SK-N-SH treated with all-trans-retinoic acid at 6 μM for 48 hours (cell line): ENCODE measurements around the gene TLR2.

Experiments used
- ATAC-seq: fragments of 200-7000 bp; cut with Tn5 transposase; 3 replicates; pipeline ENCODE4 v1.9.1; 2020; ENCODE audit warnings: mild to moderate bottlenecking, moderate library complexity
- BACH2 ChIP-seq: fragments of 250-450 bp; sonication (Bioruptor Pico); IDR thresholded peaks from 2 replicates; pipeline ENCODE4 v1.9.0; 2021; ENCODE audit warnings: mild to moderate bottlenecking, borderline replicate concordance
- CREB5 ChIP-seq: fragments of 250-450 bp; sonication (Bioruptor Pico); IDR thresholded peaks from 2 replicates; pipeline ENCODE4 v1.5.1; 2020; ENCODE audit warnings: low read depth, mild to moderate bottlenecking, moderate library complexity
- CSDC2 ChIP-seq: fragments of 250-450 bp; sonication (Bioruptor Pico); IDR thresholded peaks from 2 replicates; pipeline ENCODE4 v1.5.0; 2020; ENCODE audit warnings: mild to moderate bottlenecking, moderate library complexity
- CSRNP3 ChIP-seq: fragments of 250-450 bp; sonication (Bioruptor Pico); IDR thresholded peaks from 2 replicates; pipeline ENCODE4 v1.5.1; 2021; ENCODE audit warnings: mild to moderate bottlenecking, moderate library complexity
- ESRRG ChIP-seq: fragments of 250-450 bp; sonication (Bioruptor Pico); IDR thresholded peaks from 2 replicates; pipeline ENCODE4 v1.6.1; 2021; ENCODE audit warnings: mild to moderate bottlenecking
- GLIS3 ChIP-seq: fragments of 250-450 bp; sonication (Bioruptor Pico); IDR thresholded peaks from 2 replicates; pipeline ENCODE4 v1.5.0; 2020; ENCODE audit warnings: mild to moderate bottlenecking, moderate library complexity
- ISL1 ChIP-seq: fragments of 250-450 bp; sonication (Bioruptor Pico); IDR thresholded peaks from 2 replicates; pipeline ENCODE4 v2.1.2; 2022; ENCODE audit warnings: mild to moderate bottlenecking, moderate library complexity
- OSR1 ChIP-seq: fragments of 250-450 bp; sonication (Bioruptor Pico); IDR thresholded peaks from 2 replicates; pipeline ENCODE4 v1.8.0; 2022; ENCODE audit warnings: moderate library complexity, mild to moderate bottlenecking, inconsistent platforms
- PATZ1 ChIP-seq: fragments of 250-450 bp; sonication (Bioruptor Pico); IDR thresholded peaks from 2 replicates; pipeline ENCODE4 v1.8.0; 2020; ENCODE audit warnings: mild to moderate bottlenecking, moderate library complexity, borderline replicate concordance
- POU6F1 ChIP-seq: fragments of 250-450 bp; sonication (Bioruptor Pico); IDR thresholded peaks from 2 replicates; pipeline ENCODE4 v1.8.0; 2021; ENCODE audit warnings: low read depth, mild to moderate bottlenecking, moderate library complexity, borderline replicate concordance
- PPARA ChIP-seq: fragments of 250-450 bp; sonication (Bioruptor Pico); IDR thresholded peaks from 2 replicates; pipeline ENCODE4 v1.5.0; 2020; ENCODE audit warnings: mild to moderate bottlenecking, borderline replicate concordance
- RARB ChIP-seq: fragments of 250-450 bp; sonication (Bioruptor Pico); IDR thresholded peaks from 2 replicates; pipeline ENCODE4 v1.8.0; 2021; ENCODE audit warnings: mild to moderate bottlenecking, moderate library complexity
- SNAI2 ChIP-seq: fragments of 250-450 bp; sonication (Bioruptor Pico); IDR thresholded peaks from 2 replicates; pipeline ENCODE4 v1.5.0; 2020; ENCODE audit warnings: mild to moderate bottlenecking, moderate library complexity
- TCF4 ChIP-seq: fragments of 250-450 bp; sonication (Bioruptor Pico); IDR thresholded peaks from 2 replicates; pipeline ENCODE4 v1.8.0; 2021; ENCODE audit warnings: mild to moderate bottlenecking, moderate library complexity, borderline replicate concordance
- TOX ChIP-seq: fragments of 250-450 bp; sonication (Bioruptor Pico); IDR thresholded peaks from 2 replicates; pipeline ENCODE4 v1.8.0; 2021; ENCODE audit warnings: mild to moderate bottlenecking, moderate library complexity, borderline replicate concordance
- TSHZ2 ChIP-seq: fragments of 250-450 bp; sonication (Bioruptor Pico); IDR thresholded peaks from 2 replicates; pipeline ENCODE4 v1.5.0; 2020; ENCODE audit warnings: mild to moderate bottlenecking, moderate library complexity
- ZC3H10 ChIP-seq: fragments of 250-450 bp; sonication (Bioruptor Pico); IDR thresholded peaks from 2 replicates; pipeline ENCODE4 v1.5.1; 2021; ENCODE audit warnings: mild to moderate bottlenecking, moderate library complexity
- ZFP3 ChIP-seq: fragments of 250-450 bp; sonication (Bioruptor Pico); IDR thresholded peaks from 2 replicates; pipeline ENCODE4 v1.5.0; 2020; ENCODE audit warnings: mild to moderate bottlenecking, moderate library complexity
- ZFP30 ChIP-seq: fragments of 450-650 bp; formaldehyde crosslinking; IDR thresholded peaks from 2 replicates; pipeline ENCODE4 v1.5.0; 2022; ENCODE audit warnings: mild to moderate bottlenecking, moderate library complexity
- ZNF565 ChIP-seq: fragments of 450-650 bp; formaldehyde crosslinking; conservative IDR thresholded peaks from 2 replicates; pipeline ENCODE4 v1.5.0; 2020; ENCODE audit warnings: low read depth, mild to moderate bottlenecking, moderate library complexity
- ZNF70 ChIP-seq: fragments of 450-650 bp; formaldehyde crosslinking; IDR thresholded peaks from 2 replicates; pipeline ENCODE4 v1.5.0; 2020; ENCODE audit warnings: mild to moderate bottlenecking, moderate library complexity
- ZNF8 ChIP-seq: fragments of 450-650 bp; formaldehyde crosslinking; IDR thresholded peaks from 2 replicates; pipeline ENCODE4 v1.5.0; 2020; ENCODE audit warnings: mild to moderate bottlenecking, moderate library complexity

TLR2 gene

GRCh38 chr4:153722036-153722435 lies 38.0 kb downstream of the TLR2 start:
- ATAC-seq: no peak
- TF ChIP-seq BACH2 (CRISPR knock-in tag): no peak
- TF ChIP-seq ZNF70 (CRISPR knock-in tag): no peak
- TF ChIP-seq CSDC2 (CRISPR knock-in tag): no peak

GRCh38 chr4:153724606-153725005 lies 40.5 kb downstream of the TLR2 start:
- TF ChIP-seq TCF4 (CRISPR knock-in tag) (no peak), ISL1 (CRISPR knock-in tag) (no peak)
- ATAC-seq: no peak

DNA sequence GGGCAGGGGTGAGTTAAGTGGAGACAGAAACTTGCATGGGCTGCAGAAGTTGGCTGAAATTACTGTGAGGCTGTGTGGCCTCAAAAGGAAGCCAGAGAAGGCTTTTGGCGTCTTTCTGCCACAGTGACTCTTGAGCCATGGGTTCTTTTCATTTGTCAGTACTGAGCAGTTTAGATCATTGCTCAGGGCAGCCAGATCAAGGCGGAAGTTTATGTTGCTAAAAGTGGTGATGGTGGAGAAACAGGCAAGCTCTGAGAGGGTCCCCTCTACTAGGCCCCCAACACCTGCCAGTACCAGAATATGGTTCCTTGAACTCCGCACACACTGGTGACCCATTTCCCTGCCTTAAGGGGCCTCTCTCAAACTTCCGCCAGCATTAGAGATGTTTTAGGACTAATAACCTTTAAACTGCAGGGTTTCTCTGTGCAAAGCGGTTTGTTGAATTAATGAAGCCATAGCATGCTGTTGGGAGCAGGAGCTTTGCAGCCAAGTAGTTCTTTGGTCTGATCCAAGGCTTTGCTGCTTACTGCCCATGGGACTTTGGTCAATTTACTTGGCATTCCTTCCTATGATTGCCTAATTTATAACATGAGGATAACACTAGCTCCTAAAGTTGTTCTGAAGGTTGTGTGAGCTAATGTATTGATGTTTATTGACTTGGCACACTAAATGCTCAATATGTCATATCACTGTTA lies 41.2 kb downstream of the TLR2 start:
- ATAC-seq: no peak
- no peak for TF ChIP-seq CSDC2 (CRISPR knock-in tag)
- no peak for TF ChIP-seq POU6F1 (CRISPR knock-in tag)
- TF ChIP-seq ESRRG: no peak
- no peak for TF ChIP-seq OSR1
- TF ChIP-seq, all 23 proteins: peak for 0

- ATAC-seq: no peak
- TF ChIP-seq OSR1 (no peak), CSDC2 (CRISPR knock-in tag) (no peak), ISL1 (CRISPR knock-in tag) (no peak), ZC3H10 (CRISPR knock-in tag) (no peak), ESRRG (no peak), RARB (CRISPR knock-in tag) (no peak), ZNF8 (CRISPR knock-in tag) (no peak), ZFP30 (no peak), GLIS3 (CRISPR knock-in tag) (no peak), CSRNP3 (CRISPR knock-in tag) (no peak), POU6F1 (CRISPR knock-in tag) (no peak), CREB5 (CRISPR knock-in tag) (no peak), ZNF565 (CRISPR knock-in tag) (no peak), PATZ1 (CRISPR knock-in tag) (no peak), SNAI2 (CRISPR knock-in tag) (no peak), BACH2 (CRISPR knock-in tag) (no peak), TOX (CRISPR knock-in tag) (no peak), TCF4 (CRISPR knock-in tag) (no peak)
These were observed 41.7 kb downstream of the TLR2 start for GRCh38 chr4:153725831-153726154.

GRCh38 chr4:153728151-153728550 lies 44.1 kb downstream of the TLR2 start:
- no peak for ATAC-seq
- no peak for TF ChIP-seq PPARA (CRISPR knock-in tag)
- no peak for TF ChIP-seq ZFP3 (CRISPR knock-in tag)
- no peak for TF ChIP-seq TCF4 (CRISPR knock-in tag)
- no peak for TF ChIP-seq RARB (CRISPR knock-in tag)
- no peak for TF ChIP-seq SNAI2 (CRISPR knock-in tag)
- TF ChIP-seq POU6F1 (CRISPR knock-in tag): no peak
- TF ChIP-seq OSR1: no peak
- TF ChIP-seq TSHZ2 (CRISPR knock-in tag): no peak
- TF ChIP-seq CSDC2 (CRISPR knock-in tag): no peak
- TF ChIP-seq ISL1 (CRISPR knock-in tag): no peak
- no peak for TF ChIP-seq ZNF70 (CRISPR knock-in tag)
- TF ChIP-seq ZNF8 (CRISPR knock-in tag): no peak
